CD4-positive, alpha-beta T cell treated with Interleukin-2 at 100 ng/mL for 4 hours (primary cell): Measurements from ENCODE around the gene SCAF1.

Source experiments
- DNase-seq: peaks from one replicate; pipeline ENCODE4 v3.0.0-alpha.2; 2020; ENCODE audit warnings: low spot score

SCAF1 gene

GRCh38 chr19:49665351-49666119 lies 23.5 kb downstream of the SCAF1 start, which contains the start of the genes BCL2L12 and IRF3:
Gene BCL2L12 (plus strand): TSS chr19:49665933. CDS start chr19:49666693, 760 bp downstream.
Gene IRF3 (minus strand): TSS chr19:49665857. CDS start chr19:49664838, 1,019 bp downstream.
- DNase-seq, result peak; percentile 100

DNA sequence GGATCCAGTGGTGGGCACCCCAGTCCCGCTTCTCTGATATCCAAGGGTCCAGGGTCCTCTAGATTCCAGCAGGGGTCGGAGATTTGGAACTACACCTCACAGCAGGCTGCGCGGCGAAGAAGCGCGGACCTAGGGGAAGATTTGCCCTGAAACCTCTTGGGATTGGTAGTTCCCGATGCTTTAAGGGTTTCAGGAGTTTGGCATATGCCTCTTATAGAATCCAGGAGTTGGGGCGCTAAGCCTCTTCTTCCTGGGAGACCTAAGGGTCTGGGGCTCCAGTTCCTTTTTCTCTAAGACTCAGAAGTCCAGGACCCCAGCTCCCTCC lies 24.1 kb downstream of the SCAF1 start:
- no peak for DNase-seq

GRCh38 chr19:49667473-49667872 lies 25.5 kb downstream of the SCAF1 start:
- no peak for DNase-seq

DNA sequence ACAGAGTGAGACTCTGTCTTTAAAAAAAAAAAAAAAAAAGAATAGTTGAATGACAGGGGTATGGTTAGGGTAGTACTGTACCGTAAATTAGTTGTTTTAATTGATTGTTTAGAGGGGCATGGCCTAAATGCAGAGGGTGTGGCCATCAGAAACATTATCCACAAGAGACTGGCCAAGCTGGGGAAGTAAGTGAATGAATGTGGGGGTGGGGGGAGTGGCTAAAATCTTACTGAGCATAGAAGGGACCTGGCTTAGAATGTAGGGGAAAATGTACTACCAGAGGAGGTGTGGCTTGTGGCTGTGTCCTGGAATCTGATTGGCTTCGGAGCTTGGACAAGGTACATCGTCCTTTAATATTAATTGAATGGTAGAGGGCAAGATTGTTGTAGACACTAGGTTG lies 27.5 kb downstream of the SCAF1 start:
- no peak for DNase-seq

- DNase-seq, result peak; percentile 76
Observed at GRCh38 chr19:49672131-49672919, 30.3 kb downstream of the SCAF1 start.

DNA sequence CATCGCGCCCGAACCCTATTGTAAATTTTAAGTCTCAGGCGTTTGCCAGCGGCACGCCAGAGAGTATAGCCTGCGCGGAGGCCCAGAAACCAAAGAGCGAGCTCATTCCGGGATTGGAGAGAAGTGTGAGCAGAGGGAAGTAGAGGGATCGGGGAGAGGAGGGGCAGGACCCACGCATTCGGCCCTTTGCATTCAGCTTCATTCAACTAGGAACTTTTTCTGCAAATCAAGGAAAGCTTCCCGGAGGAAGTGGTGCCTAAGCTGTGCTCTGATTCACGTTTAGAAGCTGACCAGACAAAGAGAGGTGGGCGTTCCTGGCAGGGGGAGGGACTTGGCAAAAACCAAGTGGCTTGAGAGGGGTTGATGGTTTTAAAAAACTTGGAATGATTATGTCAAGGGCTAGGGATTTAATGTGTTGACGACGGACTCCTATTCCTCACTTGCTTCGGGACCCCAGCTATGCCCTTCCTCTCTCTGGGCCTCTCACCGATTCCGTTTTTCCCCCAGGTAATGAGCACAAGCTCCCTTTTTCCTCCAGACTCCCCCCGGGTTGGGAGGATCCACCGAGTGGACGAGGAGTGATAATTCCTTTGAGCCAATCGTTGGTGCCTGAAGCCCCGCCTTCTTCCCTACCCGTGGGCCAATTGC lies 34.3 kb downstream of the SCAF1 start:
- no peak for DNase-seq

GRCh38 chr19:49676784-49677230 lies 34.8 kb downstream of the SCAF1 start:
- DNase-seq, result peak; percentile 100

DNA sequence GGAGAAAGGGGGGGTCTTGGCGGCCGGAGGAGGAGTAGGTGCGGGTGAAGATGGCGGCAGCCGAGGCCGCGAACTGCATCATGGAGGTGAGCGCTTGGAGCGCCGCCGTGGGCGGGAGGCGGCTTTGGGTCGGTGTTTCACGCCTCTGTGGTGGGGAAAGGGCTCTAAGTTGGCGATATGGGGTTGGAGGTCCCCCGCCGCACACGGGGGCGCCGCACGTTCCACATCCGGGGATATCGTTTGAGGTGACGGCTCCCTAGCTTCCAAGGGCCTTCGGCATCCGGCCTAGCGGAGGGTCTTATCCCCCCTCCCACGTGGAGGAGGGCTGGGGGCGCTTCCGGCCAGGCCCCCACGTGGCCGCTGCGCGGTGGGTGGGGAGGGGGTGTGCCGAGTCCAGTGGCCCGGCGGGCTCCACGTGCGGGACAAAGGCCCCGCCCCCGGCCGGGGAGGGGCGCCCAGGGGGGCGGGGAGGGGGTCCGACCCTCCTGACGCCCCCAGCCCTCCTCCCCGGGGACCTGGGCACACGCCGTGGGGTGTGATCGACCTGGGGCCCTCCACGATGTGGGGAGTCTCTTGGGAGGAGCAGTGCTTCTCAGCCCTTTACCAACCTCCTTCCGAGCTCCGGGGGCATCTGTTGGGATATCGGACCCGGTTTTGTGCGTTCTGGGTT lies 35.4 kb downstream of the SCAF1 start, which contains the start of gene PRMT1:
Gene PRMT1, plus strand, starts transcription at position 41 of the 670 bp plus-strand sequence. Its CDS starts 10 bp downstream, at position 51.
- no peak for DNase-seq

DNA sequence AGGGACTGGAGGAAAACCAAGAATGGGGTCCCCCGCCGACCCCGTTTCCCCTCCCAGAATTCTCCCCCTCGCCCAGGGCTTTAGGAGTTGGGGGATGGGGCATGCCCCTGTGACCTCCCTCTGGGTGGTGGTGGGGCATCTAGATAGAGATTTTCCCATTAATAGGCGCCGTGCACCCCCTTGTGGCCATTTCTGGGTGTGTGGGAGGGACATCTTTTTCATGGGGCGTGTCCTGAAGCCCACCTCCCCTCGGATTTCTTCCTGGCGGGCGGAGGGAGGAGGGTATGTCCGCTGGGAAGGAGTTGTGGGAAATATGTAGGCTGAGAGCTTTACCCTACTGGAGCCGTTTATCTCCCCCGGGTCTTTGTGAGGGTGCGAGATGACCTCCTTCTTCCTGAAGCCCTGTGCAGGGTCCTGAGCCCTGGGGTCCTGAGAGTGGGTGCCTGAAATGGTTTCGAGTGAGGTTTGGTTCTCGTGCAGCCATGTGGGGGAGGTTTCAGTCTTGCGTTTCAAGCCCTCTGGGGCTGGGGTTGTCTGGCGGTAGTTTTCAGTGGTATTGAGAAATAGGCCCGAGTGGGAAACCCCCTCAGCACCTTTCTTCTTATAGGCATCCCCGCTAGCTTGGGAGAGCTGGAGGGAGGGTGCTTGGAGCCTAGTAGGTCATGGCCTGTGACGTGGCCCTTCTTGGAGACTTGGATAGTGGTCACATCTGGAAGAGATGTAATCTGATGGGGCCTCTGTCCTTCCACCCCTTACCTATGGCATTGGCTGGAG lies 36.1 kb downstream of the SCAF1 start:
- DNase-seq, result peak; percentile 80

GRCh38 chr19:49678985-49679770 lies 37.2 kb downstream of the SCAF1 start:
- no peak for DNase-seq

GRCh38 chr19:49679771-49680413 lies 37.9 kb downstream of the SCAF1 start:
- no peak for DNase-seq

DNA sequence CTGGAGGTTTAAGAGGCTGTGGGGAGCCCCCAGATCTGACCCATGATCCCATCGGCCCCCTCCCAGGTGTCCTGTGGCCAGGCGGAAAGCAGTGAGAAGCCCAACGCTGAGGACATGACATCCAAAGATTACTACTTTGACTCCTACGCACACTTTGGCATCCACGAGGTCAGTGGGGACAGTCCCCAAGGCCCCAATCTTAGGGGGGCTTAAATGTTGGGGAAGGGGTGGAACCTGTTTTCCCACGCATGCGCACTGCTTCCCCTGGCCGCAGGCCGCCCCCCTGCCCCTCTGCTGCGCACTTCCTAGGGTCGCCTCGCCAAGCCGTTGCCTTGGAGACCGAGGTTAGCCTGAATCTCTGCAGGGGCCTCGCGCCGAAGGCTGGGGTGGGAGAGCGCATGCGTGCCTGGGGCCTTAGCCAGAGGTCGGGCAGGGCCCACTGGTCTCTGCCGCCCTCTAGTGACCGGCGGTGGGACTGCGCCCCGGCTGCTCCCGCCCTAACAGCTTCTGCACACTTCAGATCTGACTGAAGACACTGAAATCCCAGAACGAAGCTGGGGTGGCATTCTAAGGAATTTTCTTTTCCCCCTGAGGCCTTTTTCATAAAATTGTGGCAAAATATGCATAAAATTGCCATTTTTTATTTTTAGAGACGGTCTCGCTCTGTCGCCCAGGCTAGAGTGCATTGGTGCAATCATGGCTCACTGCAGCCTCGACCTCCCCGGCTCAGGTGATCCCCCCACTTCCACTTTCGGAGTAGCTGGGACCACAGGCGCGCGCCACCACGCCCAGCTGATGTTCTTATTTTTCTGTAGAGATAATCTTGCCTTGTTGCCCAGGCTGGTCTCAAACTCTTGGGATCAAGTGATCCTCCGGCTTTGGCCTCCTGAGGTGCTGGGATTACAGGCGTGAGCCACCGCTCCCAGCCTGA lies 38.7 kb downstream of the SCAF1 start:
- peak; percentile 93 for DNase-seq

DNA sequence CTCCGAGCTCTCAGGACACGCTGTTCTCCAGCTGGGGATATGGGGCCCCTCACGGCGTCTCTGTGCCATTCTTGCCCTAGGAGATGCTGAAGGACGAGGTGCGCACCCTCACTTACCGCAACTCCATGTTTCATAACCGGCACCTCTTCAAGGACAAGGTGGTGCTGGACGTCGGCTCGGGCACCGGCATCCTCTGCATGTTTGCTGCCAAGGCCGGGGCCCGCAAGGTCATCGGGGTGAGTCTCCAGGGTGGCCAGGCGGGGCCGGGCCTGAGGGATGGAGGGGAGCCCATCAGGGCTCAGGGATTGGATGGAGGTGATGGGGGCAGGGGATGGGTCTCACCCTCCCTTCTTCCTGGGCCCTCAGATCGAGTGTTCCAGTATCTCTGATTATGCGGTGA lies 39.8 kb downstream of the SCAF1 start:
- DNase-seq, result no peak

GRCh38 chr19:49682274-49682673 lies 40.3 kb downstream of the SCAF1 start:
- DNase-seq, result no peak

DNA sequence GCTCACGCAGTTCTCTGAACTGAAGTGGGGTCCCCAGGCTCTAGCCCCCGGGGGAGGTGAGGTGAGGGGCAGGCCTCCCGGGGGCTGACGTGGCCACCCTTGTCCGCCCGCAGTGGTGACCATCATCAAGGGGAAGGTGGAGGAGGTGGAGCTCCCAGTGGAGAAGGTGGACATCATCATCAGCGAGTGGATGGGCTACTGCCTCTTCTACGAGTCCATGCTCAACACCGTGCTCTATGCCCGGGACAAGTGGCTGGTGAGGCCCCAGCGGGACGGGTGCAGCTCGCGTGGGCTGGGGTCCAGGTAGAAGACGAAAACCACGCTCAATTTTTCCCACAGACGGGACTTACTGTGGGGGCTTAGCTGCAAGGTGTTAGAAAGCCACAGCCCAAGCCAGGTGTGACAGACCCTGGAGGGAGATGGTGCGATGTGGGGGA lies 41.8 kb downstream of the SCAF1 start:
- DNase-seq, result no peak

GRCh38 chr19:49684251-49684982 lies 42.4 kb downstream of the SCAF1 start:
- no peak for DNase-seq

DNA sequence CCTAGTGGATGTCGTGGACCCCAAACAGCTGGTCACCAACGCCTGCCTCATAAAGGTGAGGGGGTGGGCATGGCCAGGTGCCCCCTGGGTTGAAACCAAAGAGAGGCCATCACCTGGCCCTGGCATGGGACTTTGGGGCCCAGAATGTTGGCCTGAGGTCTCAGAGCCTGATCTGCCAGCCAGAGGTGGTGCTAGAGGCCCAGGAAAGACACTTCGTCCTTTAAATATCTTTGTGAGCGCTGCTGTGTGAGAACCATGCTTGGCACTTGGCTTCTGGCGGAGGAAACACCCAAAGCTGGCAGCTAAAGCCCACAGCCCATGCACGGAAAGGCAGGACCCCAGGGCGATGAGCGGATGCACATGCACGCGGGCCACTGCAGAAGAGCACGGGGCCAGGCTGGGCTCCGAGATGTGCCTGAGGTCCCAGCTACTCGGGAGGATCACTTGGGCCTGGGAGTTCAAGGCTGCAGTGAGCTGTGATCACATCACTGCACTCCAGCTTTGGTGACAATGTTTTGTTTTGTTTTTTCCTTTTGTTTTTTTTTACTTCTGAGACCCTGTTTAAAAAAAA lies 43.1 kb downstream of the SCAF1 start:
- no peak for DNase-seq
